GM18873 (cell line): ENCODE measurements around the gene SSX1.
"Not testable (repeated sequence)": the region's sequence is repeated elsewhere in the genome, so short reads cannot be mapped to it uniquely, and the experiment has no call there.

Experiments
- ATAC-seq: cut with Tn5 transposase; IDR thresholded peaks from one replicate; pipeline ENCODE4 v1.9.1; 2021; ENCODE audit warnings: mild to moderate bottlenecking, moderate library complexity, moderate number of reproducible peaks; ENCODE audit not compliant: unreplicated experiment, low FRiP score

The SSX1 gene

GRCh38 chrX:48255062-48255796, at the start of gene SSX1:
TSS of gene SSX1 (plus strand) at chrX:48255392. CDS start at chrX:48257242, 1,850 bp downstream.
- not testable (repeated sequence) for ATAC-seq

GRCh38 chrX:48214341-48214740, 40.9 kb upstream of the SSX1 start:
- ATAC-seq: not testable (repeated sequence)

DNA sequence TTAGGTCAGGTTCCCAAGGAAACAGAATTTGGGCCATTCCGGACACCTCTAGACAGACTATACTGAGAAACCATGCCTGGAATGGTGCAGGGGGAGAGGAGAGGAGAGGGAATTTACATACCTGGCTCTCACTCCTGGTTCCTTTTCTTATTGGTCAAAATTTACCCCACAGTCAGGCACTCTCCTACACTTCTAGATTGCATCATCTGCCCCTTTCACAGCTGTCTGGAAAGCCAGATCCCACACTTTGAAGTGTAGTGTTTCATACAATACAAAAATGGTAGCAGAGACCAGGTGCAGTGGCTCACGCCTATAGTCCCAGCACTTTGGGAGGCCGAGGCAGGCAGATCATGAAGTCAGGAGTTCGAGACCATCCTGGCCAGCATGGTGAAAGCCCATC, 31.0 kb upstream of the SSX1 start:
- ATAC-seq: not testable (repeated sequence)

DNA sequence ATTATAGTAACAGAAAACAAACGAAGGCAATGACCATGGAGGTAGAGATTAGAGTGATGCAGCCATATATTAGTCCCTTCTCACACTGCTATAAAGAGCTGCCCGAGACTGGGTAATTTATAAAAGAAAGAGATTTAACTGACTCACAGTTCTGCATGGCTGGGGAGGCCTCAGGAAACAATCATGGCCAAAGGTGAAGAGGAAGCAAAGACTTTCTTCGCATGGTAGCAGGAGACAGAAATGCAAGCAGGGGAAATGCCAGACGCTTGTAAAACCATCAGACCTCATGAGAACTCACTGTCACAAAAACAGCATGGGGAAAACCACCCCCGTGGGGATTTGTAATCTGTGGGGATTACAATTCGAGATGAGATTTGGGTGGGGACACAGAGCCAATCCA, 2.2 kb upstream of the SSX1 start:
- not testable (repeated sequence) for ATAC-seq

GRCh38 chrX:48274365-48274764, 19.2 kb downstream of the SSX1 start:
- not testable (repeated sequence) for ATAC-seq

DNA sequence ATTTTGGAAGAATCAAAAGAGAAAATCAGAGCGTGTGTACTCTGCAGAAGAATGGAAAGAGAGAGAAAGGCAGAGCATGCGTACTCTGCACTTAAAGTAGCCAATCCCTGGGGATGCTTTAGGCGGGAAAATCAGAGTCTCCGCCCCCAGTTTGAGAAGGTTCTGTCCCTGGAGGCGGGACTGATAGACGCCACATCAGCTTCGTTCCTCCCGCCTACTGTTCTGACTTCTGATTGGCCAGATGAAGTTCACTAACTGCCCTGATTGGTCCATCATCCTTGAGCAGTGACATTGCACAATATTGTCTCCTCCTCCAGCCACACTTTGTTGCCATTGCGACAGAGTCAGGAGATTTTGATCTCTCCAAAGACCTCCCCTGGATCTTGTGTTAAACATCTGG, 23.8 kb downstream of the SSX1 start:
- no peak for ATAC-seq

GRCh38 chrX:48280729-48281128, 25.5 kb downstream of the SSX1 start:
- ATAC-seq: not testable (repeated sequence)

DNA sequence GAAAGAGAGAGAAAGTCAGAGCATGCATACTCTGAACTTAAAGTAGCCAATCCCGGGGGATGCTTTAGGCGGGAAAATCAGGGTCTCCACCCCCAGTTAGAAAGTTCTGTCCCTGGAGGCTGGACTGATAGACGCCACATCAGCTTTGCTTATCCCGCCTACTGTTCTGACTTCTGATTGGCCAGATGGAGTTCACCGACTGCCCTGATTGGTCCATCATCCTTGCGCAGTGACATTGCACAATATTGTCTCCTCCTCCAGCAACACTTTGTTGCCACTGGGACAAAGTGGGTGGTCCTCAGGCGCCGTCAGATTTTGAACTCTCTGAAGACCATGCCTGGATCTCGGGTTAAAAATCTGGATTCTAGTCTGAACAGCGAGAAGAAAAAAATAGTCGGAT, 51.0 kb downstream of the SSX1 start:
- ATAC-seq: no peak

DNA sequence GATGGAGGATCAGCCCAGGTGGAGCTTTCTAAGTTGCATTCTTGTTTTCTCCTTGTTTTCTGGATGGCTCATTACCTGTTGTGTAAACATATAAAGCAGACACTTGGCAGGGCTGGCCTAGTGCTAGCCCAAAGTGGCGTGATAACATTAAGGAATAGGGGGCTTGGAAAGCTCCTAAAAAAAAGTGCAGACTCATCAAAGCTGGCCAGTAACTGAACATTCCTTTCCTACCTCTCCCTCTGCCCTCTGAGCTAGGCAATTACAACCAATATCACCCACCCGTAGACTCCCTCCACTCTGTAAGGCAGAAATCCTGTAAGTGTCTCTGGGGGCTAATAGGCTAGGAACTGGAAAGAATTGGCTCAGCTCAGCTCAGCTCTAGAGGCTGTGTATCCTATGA, 58.8 kb downstream of the SSX1 start:
- ATAC-seq: not testable (repeated sequence)
